GM23338 (cell line): Measurements from ENCODE around the gene IDE. TPM values are rescaled to one million over a fixed set of nuclear protein-coding genes. Genes with fewer than 3 reads are reported as not detected.

ENCODE experiments used
- ATAC-seq: fragments of 200-7000 bp; cut with Tn5 transposase; 3 replicates; pipeline ENCODE4 v1.9.1; 2020
- DNase-seq: peaks from one replicate; pipeline ENCODE4 v3.0.0-alpha.2; 2015; ENCODE audit warnings: low spot score
- H2AFZ ChIP-seq: fragments of 200-600 bp; sonication (generic); 2 replicates; pipeline ENCODE4 v1.8.0; 2016; ENCODE audit warnings: antibody characterized with exemption, mild to moderate bottlenecking, moderate library complexity
- H3F3A ChIP-seq: fragments of 200-600 bp; sonication (generic); replicated peaks from 2 replicates; pipeline ENCODE4 v1.8.0; 2017; ENCODE audit warnings: antibody characterized with exemption, mixed run types, low read depth
- H3K27ac ChIP-seq: fragments of 200-600 bp; sonication (generic); 2 replicates; pipeline ENCODE4 v1.6.1; 2016; ENCODE audit warnings: low read depth
- H3K27me3 ChIP-seq: fragments of 200-600 bp; sonication (generic); 2 replicates; pipeline ENCODE4 v1.8.0; 2016; ENCODE audit warnings: mild to moderate bottlenecking, mixed run types, moderate library complexity; ENCODE audit not compliant: insufficient read depth
- H3K36me3 ChIP-seq: fragments of 200-600 bp; sonication (generic); 2 replicates; pipeline ENCODE4 v1.8.0; 2016; ENCODE audit warnings: mild to moderate bottlenecking; ENCODE audit not compliant: insufficient read depth
- H3K4me1 ChIP-seq: fragments of 200-600 bp; sonication (generic); 2 replicates; pipeline ENCODE4 v1.8.0; 2016; ENCODE audit warnings: mild to moderate bottlenecking, moderate library complexity; ENCODE audit not compliant: insufficient read depth
- H3K4me2 ChIP-seq: fragments of 200-600 bp; sonication (generic); 2 replicates; pipeline ENCODE4 v1.7.1; 2017; ENCODE audit warnings: mixed run types
- H3K4me3 ChIP-seq: fragments of 200-600 bp; sonication (generic); 2 replicates; pipeline ENCODE4 v1.6.1; 2016; ENCODE audit warnings: mixed run types
- H3K79me2 ChIP-seq: fragments of 200-600 bp; sonication (generic); replicated peaks from 2 replicates; pipeline ENCODE4 v1.8.0; 2017; ENCODE audit warnings: mild to moderate bottlenecking; ENCODE audit not compliant: insufficient read depth
- H3K9me2 ChIP-seq: fragments of 200-600 bp; sonication (generic); 2 replicates; pipeline ENCODE4 v1.8.0; 2017; ENCODE audit not compliant: insufficient read depth
- H4K20me1 ChIP-seq: fragments of 200-600 bp; sonication (generic); replicated peaks from 2 replicates; pipeline ENCODE4 v1.8.0; 2017; ENCODE audit warnings: mild to moderate bottlenecking; ENCODE audit not compliant: insufficient read depth
- H3K27ac Mint-ChIP-seq: 2 replicates; pipeline ENCODE4 v1.8.0; 2020; ENCODE audit warnings: inconsistent platforms, mild to moderate bottlenecking, moderate library complexity, mixed read lengths
- H3K27me3 Mint-ChIP-seq: 3 replicates; pipeline ENCODE4 v1.8.0; 2022; ENCODE audit warnings: low read depth, mild to moderate bottlenecking, moderate library complexity, mixed read lengths, inconsistent platforms; ENCODE audit not compliant: insufficient read depth, poor library complexity
- H3K36me3 Mint-ChIP-seq: 3 replicates; pipeline ENCODE4 v1.8.0; 2021; ENCODE audit warnings: low read depth, mild to moderate bottlenecking, inconsistent platforms, moderate library complexity, mixed read lengths
- H3K4me1 Mint-ChIP-seq: 3 replicates; pipeline ENCODE4 v1.8.0; 2020; ENCODE audit warnings: mild to moderate bottlenecking, inconsistent platforms, mixed read lengths
- H3K4me3 Mint-ChIP-seq: 3 replicates; pipeline ENCODE4 v1.8.0; 2021; ENCODE audit warnings: moderate library complexity, mild to moderate bottlenecking, inconsistent platforms, mixed read lengths
- H3K9me3 Mint-ChIP-seq: 3 replicates; pipeline ENCODE4 v1.8.0; 2020; ENCODE audit warnings: moderate library complexity, mild to moderate bottlenecking, inconsistent platforms, mixed read lengths
- EZH2 ChIP-seq: fragments of 200-600 bp; sonication (generic); IDR thresholded peaks from one replicate; pipeline ENCODE4 v1.8.0; 2017; ENCODE audit warnings: antibody characterized with exemption, mild to moderate bottlenecking, low read depth; ENCODE audit not compliant: unreplicated experiment
- EZH2phosphoT487 ChIP-seq: fragments of 200-600 bp; sonication (generic); IDR thresholded peaks from one replicate; pipeline ENCODE4 v1.8.1; 2018; ENCODE audit warnings: antibody characterized with exemption; ENCODE audit not compliant: unreplicated experiment
- NANOG ChIP-seq: IDR thresholded peaks from 2 replicates; pipeline ENCODE4 v1.6.1; 2016; ENCODE audit warnings: antibody characterized with exemption, borderline replicate concordance
- POLR2AphosphoS5 ChIP-seq: IDR thresholded peaks from 2 replicates; pipeline ENCODE4 v1.6.1; 2016; ENCODE audit warnings: antibody characterized with exemption, low read depth
- STAT1 ChIP-seq: IDR thresholded peaks from one replicate; pipeline ENCODE4 v1.6.1; 2016; ENCODE audit warnings: antibody characterized with exemption; ENCODE audit not compliant: unreplicated experiment
- ZNF114 ChIP-seq: fragments of 250-450 bp; sonication (Bioruptor Pico); IDR thresholded peaks from 2 replicates; pipeline ENCODE4 v1.5.0; 2020; ENCODE audit warnings: mild to moderate bottlenecking, moderate library complexity
- ZNF331 ChIP-seq: fragments of 250-450 bp; sonication (Bioruptor Pico); IDR thresholded peaks from 2 replicates; pipeline ENCODE4 v1.5.0; 2020; ENCODE audit warnings: low read depth, mild to moderate bottlenecking, moderate library complexity
- polyA plus RNA-seq: library from polyadenylated mRNA; unstranded; fragments of >200 nt; fragmentation: Nextera tagmentation; extraction: Ambion mirVana; gene quantifications from 2 replicates; pipeline ENCODE4 v1.2.1, GENCODE V29; 2016
- total RNA-seq: library from RNA; depleted of rRNA; stranded (reverse); fragments of >200 nt; shearing (Covaris generic); gene quantifications from 2 replicates; pipeline ENCODE4 v1.2.3, GENCODE V29; 2014
- TF ChIP-seq, protein P1 (sequence below): fragments of 250-450 bp; sonication (Bioruptor Pico); IDR thresholded peaks from 2 replicates; pipeline ENCODE4 v1.5.0; 2020; ENCODE audit warnings: mild to moderate bottlenecking, moderate library complexity
- TF ChIP-seq, protein P2 (sequence below), 2 experiments: fragments of 200-600 bp in 1 of 2; sonication (generic) in 1 of 2; conservative IDR thresholded peaks; 2 replicates each; pipeline versions ENCODE4 v1.5.1 to v1.6.1; 2016 to 2017; ENCODE audit warnings: antibody characterized with exemption in 2 of 2, low read depth in 2 of 2, mild to moderate bottlenecking in 2 of 2, moderate library complexity in 1 of 2
- TF ChIP-seq, protein P3 (sequence below): IDR thresholded peaks from 2 replicates; pipeline ENCODE4 v1.6.1; 2016; ENCODE audit warnings: antibody characterized with exemption

The IDE gene
- total and polyA plus RNA-seq, 2 experiments from 2014 or later = 12.9 to 36.3 TPM

DNA sequence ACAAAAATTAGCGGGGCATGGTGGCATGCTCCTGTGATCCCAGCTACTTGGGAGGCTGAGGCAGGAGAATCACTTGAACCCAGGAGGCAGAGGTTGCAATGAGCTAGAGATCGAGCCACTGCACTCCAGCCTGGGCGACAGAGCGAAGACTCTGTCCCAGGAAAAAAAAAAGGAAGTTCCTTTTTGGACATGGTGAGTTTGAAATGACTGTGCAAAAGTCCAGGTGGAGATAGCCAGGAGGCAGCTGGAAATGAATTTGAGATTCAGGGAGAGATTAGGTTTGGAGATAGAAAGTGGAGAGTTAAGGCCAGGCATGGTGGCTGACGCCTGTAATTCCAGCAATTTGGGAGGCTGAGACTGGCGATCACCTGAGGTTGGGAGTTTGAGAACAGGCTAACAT is 143.8 kb downstream of the IDE start:
- Histone ChIP-seq H3K4me1 (no peaks in the 10 kb centered on the region), H4K20me1 (no peaks in the 10 kb centered on the region), H3F3A (no peaks in the 10 kb centered on the region), H3K4me3 (no peak overlapping the region), H3K27ac (no peak overlapping the region), H3K27me3 (no peaks in the 10 kb centered on the region), H3K36me3 (no peaks in the 10 kb centered on the region), H3K9me2 (no peaks in the 10 kb centered on the region), H3K4me2 (no peak overlapping the region), H3K79me2 (no peaks in the 10 kb centered on the region), H2AFZ (no peak overlapping the region)
- Mint-ChIP-seq H3K36me3 (no peaks in the 10 kb centered on the region), H3K27me3 (peaks cover 2% of the 10 kb centered on the region), H3K4me1 (peaks cover 5% of the 10 kb centered on the region; the same call in 2 of the 3 replicates), H3K9me3 (no peaks in the 10 kb centered on the region; the same call in 2 of the 3 replicates), H3K27ac (no peak overlapping the region), H3K4me3 (no peak overlapping the region)
- DNase-seq (no peak), ATAC-seq (no peak)
- TF ChIP-seq, protein P1, sequence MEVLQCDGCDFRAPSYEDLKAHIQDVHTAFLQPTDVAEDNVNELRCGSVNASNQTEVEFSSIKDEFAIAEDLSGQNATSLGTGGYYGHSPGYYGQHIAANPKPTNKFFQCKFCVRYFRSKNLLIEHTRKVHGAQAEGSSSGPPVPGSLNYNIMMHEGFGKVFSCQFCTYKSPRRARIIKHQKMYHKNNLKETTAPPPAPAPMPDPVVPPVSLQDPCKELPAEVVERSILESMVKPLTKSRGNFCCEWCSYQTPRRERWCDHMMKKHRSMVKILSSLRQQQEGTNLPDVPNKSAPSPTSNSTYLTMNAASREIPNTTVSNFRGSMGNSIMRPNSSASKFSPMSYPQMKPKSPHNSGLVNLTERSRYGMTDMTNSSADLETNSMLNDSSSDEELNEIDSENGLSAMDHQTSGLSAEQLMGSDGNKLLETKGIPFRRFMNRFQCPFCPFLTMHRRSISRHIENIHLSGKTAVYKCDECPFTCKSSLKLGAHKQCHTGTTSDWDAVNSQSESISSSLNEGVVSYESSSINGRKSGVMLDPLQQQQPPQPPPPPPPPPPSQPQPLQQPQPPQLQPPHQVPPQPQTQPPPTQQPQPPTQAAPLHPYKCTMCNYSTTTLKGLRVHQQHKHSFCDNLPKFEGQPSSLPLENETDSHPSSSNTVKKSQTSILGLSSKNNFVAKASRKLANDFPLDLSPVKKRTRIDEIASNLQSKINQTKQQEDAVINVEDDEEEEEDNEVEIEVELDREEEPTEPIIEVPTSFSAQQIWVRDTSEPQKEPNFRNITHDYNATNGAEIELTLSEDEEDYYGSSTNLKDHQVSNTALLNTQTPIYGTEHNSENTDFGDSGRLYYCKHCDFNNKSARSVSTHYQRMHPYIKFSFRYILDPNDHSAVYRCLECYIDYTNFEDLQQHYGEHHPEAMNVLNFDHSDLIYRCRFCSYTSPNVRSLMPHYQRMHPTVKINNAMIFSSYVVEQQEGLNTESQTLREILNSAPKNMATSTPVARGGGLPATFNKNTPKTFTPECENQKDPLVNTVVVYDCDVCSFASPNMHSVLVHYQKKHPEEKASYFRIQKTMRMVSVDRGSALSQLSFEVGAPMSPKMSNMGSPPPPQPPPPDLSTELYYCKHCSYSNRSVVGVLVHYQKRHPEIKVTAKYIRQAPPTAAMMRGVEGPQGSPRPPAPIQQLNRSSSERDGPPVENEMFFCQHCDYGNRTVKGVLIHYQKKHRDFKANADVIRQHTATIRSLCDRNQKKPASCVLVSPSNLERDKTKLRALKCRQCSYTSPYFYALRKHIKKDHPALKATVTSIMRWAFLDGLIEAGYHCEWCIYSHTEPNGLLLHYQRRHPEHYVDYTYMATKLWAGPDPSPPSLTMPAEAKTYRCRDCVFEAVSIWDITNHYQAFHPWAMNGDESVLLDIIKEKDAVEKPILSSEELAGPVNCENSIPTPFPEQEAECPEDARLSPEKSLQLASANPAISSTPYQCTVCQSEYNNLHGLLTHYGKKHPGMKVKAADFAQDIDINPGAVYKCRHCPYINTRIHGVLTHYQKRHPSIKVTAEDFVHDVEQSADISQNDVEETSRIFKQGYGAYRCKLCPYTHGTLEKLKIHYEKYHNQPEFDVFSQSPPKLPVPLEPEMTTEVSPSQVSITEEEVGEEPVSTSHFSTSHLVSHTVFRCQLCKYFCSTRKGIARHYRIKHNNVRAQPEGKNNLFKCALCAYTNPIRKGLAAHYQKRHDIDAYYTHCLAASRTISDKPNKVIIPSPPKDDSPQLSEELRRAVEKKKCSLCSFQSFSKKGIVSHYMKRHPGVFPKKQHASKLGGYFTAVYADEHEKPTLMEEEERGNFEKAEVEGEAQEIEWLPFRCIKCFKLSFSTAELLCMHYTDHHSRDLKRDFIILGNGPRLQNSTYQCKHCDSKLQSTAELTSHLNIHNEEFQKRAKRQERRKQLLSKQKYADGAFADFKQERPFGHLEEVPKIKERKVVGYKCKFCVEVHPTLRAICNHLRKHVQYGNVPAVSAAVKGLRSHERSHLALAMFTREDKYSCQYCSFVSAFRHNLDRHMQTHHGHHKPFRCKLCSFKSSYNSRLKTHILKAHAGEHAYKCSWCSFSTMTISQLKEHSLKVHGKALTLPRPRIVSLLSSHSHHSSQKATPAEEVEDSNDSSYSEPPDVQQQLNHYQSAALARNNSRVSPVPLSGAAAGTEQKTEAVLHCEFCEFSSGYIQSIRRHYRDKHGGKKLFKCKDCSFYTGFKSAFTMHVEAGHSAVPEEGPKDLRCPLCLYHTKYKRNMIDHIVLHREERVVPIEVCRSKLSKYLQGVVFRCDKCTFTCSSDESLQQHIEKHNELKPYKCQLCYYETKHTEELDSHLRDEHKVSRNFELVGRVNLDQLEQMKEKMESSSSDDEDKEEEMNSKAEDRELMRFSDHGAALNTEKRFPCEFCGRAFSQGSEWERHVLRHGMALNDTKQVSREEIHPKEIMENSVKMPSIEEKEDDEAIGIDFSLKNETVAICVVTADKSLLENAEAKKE = no peak
- no peak for TF ChIP-seq ZNF331
- no peak for TF ChIP-seq POLR2AphosphoS5
- TF ChIP-seq STAT1 = no peak
- TF ChIP-seq, protein P2, sequence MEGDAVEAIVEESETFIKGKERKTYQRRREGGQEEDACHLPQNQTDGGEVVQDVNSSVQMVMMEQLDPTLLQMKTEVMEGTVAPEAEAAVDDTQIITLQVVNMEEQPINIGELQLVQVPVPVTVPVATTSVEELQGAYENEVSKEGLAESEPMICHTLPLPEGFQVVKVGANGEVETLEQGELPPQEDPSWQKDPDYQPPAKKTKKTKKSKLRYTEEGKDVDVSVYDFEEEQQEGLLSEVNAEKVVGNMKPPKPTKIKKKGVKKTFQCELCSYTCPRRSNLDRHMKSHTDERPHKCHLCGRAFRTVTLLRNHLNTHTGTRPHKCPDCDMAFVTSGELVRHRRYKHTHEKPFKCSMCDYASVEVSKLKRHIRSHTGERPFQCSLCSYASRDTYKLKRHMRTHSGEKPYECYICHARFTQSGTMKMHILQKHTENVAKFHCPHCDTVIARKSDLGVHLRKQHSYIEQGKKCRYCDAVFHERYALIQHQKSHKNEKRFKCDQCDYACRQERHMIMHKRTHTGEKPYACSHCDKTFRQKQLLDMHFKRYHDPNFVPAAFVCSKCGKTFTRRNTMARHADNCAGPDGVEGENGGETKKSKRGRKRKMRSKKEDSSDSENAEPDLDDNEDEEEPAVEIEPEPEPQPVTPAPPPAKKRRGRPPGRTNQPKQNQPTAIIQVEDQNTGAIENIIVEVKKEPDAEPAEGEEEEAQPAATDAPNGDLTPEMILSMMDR (conservative IDR thresholded peaks at IDR 0.05; ENCODE audit: low read depth in 2 of 2) = no peak
- TF ChIP-seq EZH2phosphoT487 = no peak
- no peak for TF ChIP-seq ZNF114 (CRISPR knock-in tag)
- TF ChIP-seq EZH2 = no peak
- TF ChIP-seq, protein P3, sequence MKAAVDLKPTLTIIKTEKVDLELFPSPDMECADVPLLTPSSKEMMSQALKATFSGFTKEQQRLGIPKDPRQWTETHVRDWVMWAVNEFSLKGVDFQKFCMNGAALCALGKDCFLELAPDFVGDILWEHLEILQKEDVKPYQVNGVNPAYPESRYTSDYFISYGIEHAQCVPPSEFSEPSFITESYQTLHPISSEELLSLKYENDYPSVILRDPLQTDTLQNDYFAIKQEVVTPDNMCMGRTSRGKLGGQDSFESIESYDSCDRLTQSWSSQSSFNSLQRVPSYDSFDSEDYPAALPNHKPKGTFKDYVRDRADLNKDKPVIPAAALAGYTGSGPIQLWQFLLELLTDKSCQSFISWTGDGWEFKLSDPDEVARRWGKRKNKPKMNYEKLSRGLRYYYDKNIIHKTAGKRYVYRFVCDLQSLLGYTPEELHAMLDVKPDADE = no peak
- TF ChIP-seq NANOG = no peak
